Diencephalon (tissue), 1 donor: ENCODE measurements around the gene VWA3B. TPM values are rescaled to one million over a fixed set of nuclear protein-coding genes. Genes with fewer than 3 reads are reported as not detected.

Source experiments
- total RNA-seq: library from RNA; depleted of rRNA; stranded (reverse); fragments of >200 nt; gene quantifications from one replicate; pipeline ENCODE4 v1.2.3, GENCODE V29; 2014

VWA3B gene
- total RNA-seq: 2.8 TPM

GRCh38 chr2:98086491-98087446 lies at the start of gene VWA3B:
Gene VWA3B, plus strand, starts transcription at chr2:98087167. Its CDS starts 5,926 bp downstream, at chr2:98093093.

GRCh38 chr2:98346311-98347236 lies 259.6 kb downstream of the VWA3B start, which contains the start of gene CNGA3:
Gene CNGA3, plus strand, starts transcription at chr2:98346456. Its CDS starts 23,520 bp downstream, at chr2:98369976.

Other genes with a start within 250 kb of the VWA3B start
- gene TMEM131, start 91.2 kb upstream of the VWA3B start, total RNA-seq: 36.2 TPM